ENCODE data around the gene OGDH. TPM values are rescaled to one million over a fixed set of nuclear protein-coding genes. Genes with fewer than 3 reads are reported as not detected.

The OGDH gene
- total and polyA plus RNA-seq, 2 of the 13 experiments (the other 11 are each of a cell fraction or from before 2014, with no cell fraction given), result 17.4 to 25.4 TPM

GRCh38 chr7:44626620-44627019 lies 20.2 kb downstream of the OGDH start (continued):
- TF ChIP-seq ZNF691 (CRISPR knock-in tag; IDR thresholded peaks at IDR 0.05; ENCODE audit: borderline replicate concordance, low read depth) (no peak), YY1 (IDR thresholded peaks at IDR 0.05; ENCODE audit: insufficient read depth, insufficient replicate concordance, low read depth, low read length) (no peak), ZNF646 (CRISPR knock-in tag; IDR thresholded peaks at IDR 0.05) (no peak), ZNF142 (CRISPR knock-in tag; IDR thresholded peaks at IDR 0.05) (no peak), BRD4 (CRISPR knock-in tag; IDR thresholded peaks at IDR 0.05) (no peak), ZNF224 (CRISPR knock-in tag; IDR thresholded peaks at IDR 0.05) (no peak), ZNF282 (IDR thresholded peaks at IDR 0.05; ENCODE audit: partially characterized antibody) (no peak)
- TF ChIP-seq, protein P1, sequence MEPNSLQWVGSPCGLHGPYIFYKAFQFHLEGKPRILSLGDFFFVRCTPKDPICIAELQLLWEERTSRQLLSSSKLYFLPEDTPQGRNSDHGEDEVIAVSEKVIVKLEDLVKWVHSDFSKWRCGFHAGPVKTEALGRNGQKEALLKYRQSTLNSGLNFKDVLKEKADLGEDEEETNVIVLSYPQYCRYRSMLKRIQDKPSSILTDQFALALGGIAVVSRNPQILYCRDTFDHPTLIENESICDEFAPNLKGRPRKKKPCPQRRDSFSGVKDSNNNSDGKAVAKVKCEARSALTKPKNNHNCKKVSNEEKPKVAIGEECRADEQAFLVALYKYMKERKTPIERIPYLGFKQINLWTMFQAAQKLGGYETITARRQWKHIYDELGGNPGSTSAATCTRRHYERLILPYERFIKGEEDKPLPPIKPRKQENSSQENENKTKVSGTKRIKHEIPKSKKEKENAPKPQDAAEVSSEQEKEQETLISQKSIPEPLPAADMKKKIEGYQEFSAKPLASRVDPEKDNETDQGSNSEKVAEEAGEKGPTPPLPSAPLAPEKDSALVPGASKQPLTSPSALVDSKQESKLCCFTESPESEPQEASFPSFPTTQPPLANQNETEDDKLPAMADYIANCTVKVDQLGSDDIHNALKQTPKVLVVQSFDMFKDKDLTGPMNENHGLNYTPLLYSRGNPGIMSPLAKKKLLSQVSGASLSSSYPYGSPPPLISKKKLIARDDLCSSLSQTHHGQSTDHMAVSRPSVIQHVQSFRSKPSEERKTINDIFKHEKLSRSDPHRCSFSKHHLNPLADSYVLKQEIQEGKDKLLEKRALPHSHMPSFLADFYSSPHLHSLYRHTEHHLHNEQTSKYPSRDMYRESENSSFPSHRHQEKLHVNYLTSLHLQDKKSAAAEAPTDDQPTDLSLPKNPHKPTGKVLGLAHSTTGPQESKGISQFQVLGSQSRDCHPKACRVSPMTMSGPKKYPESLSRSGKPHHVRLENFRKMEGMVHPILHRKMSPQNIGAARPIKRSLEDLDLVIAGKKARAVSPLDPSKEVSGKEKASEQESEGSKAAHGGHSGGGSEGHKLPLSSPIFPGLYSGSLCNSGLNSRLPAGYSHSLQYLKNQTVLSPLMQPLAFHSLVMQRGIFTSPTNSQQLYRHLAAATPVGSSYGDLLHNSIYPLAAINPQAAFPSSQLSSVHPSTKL (CRISPR knock-in tag; IDR thresholded peaks at IDR 0.05), result no peak
- TF ChIP-seq, protein P2, sequence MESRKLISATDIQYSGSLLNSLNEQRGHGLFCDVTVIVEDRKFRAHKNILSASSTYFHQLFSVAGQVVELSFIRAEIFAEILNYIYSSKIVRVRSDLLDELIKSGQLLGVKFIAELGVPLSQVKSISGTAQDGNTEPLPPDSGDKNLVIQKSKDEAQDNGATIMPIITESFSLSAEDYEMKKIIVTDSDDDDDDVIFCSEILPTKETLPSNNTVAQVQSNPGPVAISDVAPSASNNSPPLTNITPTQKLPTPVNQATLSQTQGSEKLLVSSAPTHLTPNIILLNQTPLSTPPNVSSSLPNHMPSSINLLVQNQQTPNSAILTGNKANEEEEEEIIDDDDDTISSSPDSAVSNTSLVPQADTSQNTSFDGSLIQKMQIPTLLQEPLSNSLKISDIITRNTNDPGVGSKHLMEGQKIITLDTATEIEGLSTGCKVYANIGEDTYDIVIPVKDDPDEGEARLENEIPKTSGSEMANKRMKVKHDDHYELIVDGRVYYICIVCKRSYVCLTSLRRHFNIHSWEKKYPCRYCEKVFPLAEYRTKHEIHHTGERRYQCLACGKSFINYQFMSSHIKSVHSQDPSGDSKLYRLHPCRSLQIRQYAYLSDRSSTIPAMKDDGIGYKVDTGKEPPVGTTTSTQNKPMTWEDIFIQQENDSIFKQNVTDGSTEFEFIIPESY (CRISPR knock-in tag; IDR thresholded peaks at IDR 0.05), result no peak
